Hematopoietic multipotent progenitor cell (in vitro differentiated cells): ENCODE data around the gene B3GALT6. TPM values are rescaled to one million over a fixed set of nuclear protein-coding genes. Genes with fewer than 3 reads are reported as not detected.

Experiments used
- DNase-seq, 3 donors: peaks; one replicate each; pipeline ENCODE4 v3.0.0-alpha.2; 2011 to 2015; ENCODE audit warnings: low read depth in 2 of 3, low spot score in 2 of 3
- total RNA-seq: library from RNA; depleted of rRNA; stranded (reverse); fragments of >200 nt; gene quantifications from one replicate; pipeline ENCODE4 v1.2.3, GENCODE V29; 2012

Gene B3GALT6
- total RNA-seq, 1 donor: 38.5 TPM

- DNase-seq: no peak
Observed at GRCh38 chr1:1259540-1259939, 27.5 kb downstream of the B3GALT6 start.

GRCh38 chr1:1259951-1260600, 28.0 kb downstream of the B3GALT6 start:
- DNase-seq: no peak

GRCh38 chr1:1260843-1261560, 29.0 kb downstream of the B3GALT6 start:
- no peak for DNase-seq

- DNase-seq: no peak
Observed at GRCh38 chr1:1262071-1262470, 30.0 kb downstream of the B3GALT6 start.

- DNase-seq: no peak
Observed at GRCh38 chr1:1262758-1263157, 30.7 kb downstream of the B3GALT6 start.

GRCh38 chr1:1264026-1264425, 32.0 kb downstream of the B3GALT6 start:
- no peak for DNase-seq

GRCh38 chr1:1264868-1265272, 32.8 kb downstream of the B3GALT6 start:
- no peak for DNase-seq

- no peak for DNase-seq
Observed at GRCh38 chr1:1267488-1268283, 35.6 kb downstream of the B3GALT6 start.

GRCh38 chr1:1268284-1268682, 36.2 kb downstream of the B3GALT6 start:
- DNase-seq: no peak

GRCh38 chr1:1270813-1271212, 38.8 kb downstream of the B3GALT6 start:
- DNase-seq: no peak

GRCh38 chr1:1272341-1273208, 40.5 kb downstream of the B3GALT6 start:
- DNase-seq: peak in 1 of 3 donors; percentile 13

- no peak for DNase-seq
Observed at GRCh38 chr1:1273209-1273511, 41.1 kb downstream of the B3GALT6 start.

GRCh38 chr1:1273512-1274298, 41.7 kb downstream of the B3GALT6 start, which contains the start of gene UBE2J2:
Gene UBE2J2, minus strand, starts transcription at chr1:1273854. Its CDS starts 5,862 bp downstream, at chr1:1267992.
- peak; percentile 76 to 92 (median 91) for DNase-seq

- no peak for DNase-seq
Observed at GRCh38 chr1:1274299-1274930, 42.4 kb downstream of the B3GALT6 start.

- no peak for DNase-seq
Observed at GRCh38 chr1:1274931-1275431, 42.9 kb downstream of the B3GALT6 start.

- no peak for DNase-seq
Observed at GRCh38 chr1:1275836-1276235, 43.8 kb downstream of the B3GALT6 start.

- no peak for DNase-seq
Observed at GRCh38 chr1:1278620-1279019, 46.6 kb downstream of the B3GALT6 start.

GRCh38 chr1:1279028-1279427, 47.0 kb downstream of the B3GALT6 start:
- DNase-seq: no peak

GRCh38 chr1:1280782-1281481, 48.9 kb downstream of the B3GALT6 start:
- no peak for DNase-seq
